Mucosa of descending colon (tissue), 3 donors: ENCODE data around the gene TMEM108. TPM values are rescaled to one million over a fixed set of nuclear protein-coding genes. Genes with fewer than 3 reads are reported as not detected.
A peak's percentile ranks its signal among the peaks of the same experiment; 100 is the strongest.

ENCODE experiments used
- ATAC-seq: fragments of 200-7000 bp; cut with Tn5 transposase; one replicate; pipeline ENCODE4 v1.9.1; 2020; ENCODE audit warnings: mild to moderate bottlenecking, moderate library complexity
- DNase-seq, 3 donors: peaks; one replicate each; pipeline ENCODE4 v3.0.0-alpha.2; 2020
- H3K36me3 ChIP-seq: fragments of 200-600 bp; one replicate; pipeline ENCODE4 v1.8.0; 2021; ENCODE audit warnings: low read depth, mild to moderate bottlenecking
- H3K4me1 ChIP-seq: fragments of 200-600 bp; one replicate; pipeline ENCODE4 v1.8.0; 2021; ENCODE audit warnings: low read depth, mild to moderate bottlenecking
- H3K4me3 ChIP-seq: fragments of 200-600 bp; one replicate; pipeline ENCODE4 v1.8.0; 2021; ENCODE audit warnings: mild to moderate bottlenecking
- H3K9me3 ChIP-seq: fragments of 200-600 bp; one replicate; pipeline ENCODE4 v1.8.0; 2021; ENCODE audit warnings: mild to moderate bottlenecking
- CTCF ChIP-seq: fragments of 200-600 bp; IDR thresholded peaks from one replicate; pipeline ENCODE4 v1.8.0; 2022; ENCODE audit warnings: antibody characterized with exemption, mild to moderate bottlenecking
- intact Hi-C, 2 donors: fragments of 100-400 bp; cut with DNase I in 1 of 2; cut with micrococcal nuclease in 1 of 2; formaldehyde crosslinking; loops; one replicate each; pipeline versions ENCODE4 v1.11.0 to v1.11.1; 2022; cut with DNase I, micrococcal nuclease
- total RNA-seq, 3 donors: library from RNA; stranded (reverse); fragmentation: NEBNext Ultra II Directional in 2 of 3; extraction: Animal tissue kit (Norgen Biotek cat#: 25700) in 2 of 3; gene quantifications; one replicate each; pipeline versions ENCODE4 v1.2.1 to v1.2.4, GENCODE V29; 2021 to 2023
- donor health status: DM: no; HTN: no; CAD: no; lungs with moderate emphysema.
- donor health status: DM: no; HTN: no; CAD: no.
- donor health status: DM: no; HTN: yes; CAD: no.

The TMEM108 gene
- total RNA-seq, 3 donors from 2014 or later = 0.72 to 3.4 (median 1.1) TPM

GRCh38 chr3:133414021-133414392, 375.8 kb downstream of the TMEM108 start:
- no peaks in the 10 kb centered on the region for H3K36me3 ChIP-seq
- H3K9me3 ChIP-seq = no peaks in the 10 kb centered on the region
- peaks cover 6% of the 10 kb centered on the region for H3K4me1 ChIP-seq
- no peak overlapping the region for H3K4me3 ChIP-seq
- ATAC-seq (no peak), DNase-seq (no peak)
- intact Hi-C loops = no loop called here
- TF ChIP-seq CTCF = no peak

GRCh38 chr3:133418361-133418760, 380.2 kb downstream of the TMEM108 start:
- no peak overlapping the region for H3K4me3 ChIP-seq
- H3K4me1 ChIP-seq = peaks cover 5% of the 10 kb centered on the region
- ATAC-seq = no peak
- no peak for TF ChIP-seq CTCF
- no peak for DNase-seq
- H3K36me3 ChIP-seq = no peaks in the 10 kb centered on the region
- intact Hi-C loops = no loop called here
- no peaks in the 10 kb centered on the region for H3K9me3 ChIP-seq

DNA sequence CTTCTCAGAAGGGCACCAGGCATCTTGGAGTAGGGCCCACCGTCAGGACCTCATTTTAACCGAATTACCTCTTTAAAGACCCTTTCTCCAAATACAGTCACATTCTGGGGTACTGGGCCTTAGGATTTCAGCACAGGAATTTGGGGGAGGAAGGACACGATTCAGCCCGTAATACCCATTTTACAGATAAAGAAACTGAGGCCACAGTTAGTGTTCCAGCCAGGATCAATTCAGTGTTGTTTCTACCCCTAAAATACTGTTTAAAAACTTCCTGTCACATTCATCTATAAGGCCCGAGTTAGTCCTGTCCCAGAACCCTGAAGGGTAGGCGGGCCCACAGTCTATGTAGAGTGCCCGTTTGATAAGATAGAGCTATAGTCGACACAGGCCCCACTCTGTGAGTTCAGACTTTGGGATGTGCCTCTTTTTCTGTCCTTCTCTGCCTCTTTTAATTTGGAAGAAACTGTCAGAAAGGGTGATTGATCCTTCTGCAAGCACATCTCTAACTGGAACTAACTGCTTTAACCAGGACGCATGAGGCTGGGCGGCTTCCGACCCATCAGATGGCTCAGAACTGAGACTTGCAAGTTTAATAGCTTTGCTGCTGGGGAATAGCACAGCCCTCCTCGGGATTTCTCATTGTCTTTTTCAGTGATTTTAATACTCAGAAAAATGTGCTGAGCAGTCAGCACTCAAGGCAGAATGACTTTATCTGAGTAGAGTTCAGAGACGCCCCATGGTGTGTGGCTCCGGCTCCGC, 381.1 kb downstream of the TMEM108 start:
- intact Hi-C loops = no loop called here
- ATAC-seq = no peak
- Histone ChIP-seq H3K9me3 (no peaks in the 10 kb centered on the region), H3K4me1 (peaks cover 4% of the 10 kb centered on the region), H3K36me3 (no peaks in the 10 kb centered on the region), H3K4me3 (no peak overlapping the region)
- no peak for TF ChIP-seq CTCF
- DNase-seq = no peak

GRCh38 chr3:133424937-133425869, 387.0 kb downstream of the TMEM108 start:
- ATAC-seq (peak; percentile 24), DNase-seq (no peak)
- no peaks in the 10 kb centered on the region for H3K9me3 ChIP-seq
- H3K4me3 ChIP-seq = no peak overlapping the region
- H3K36me3 ChIP-seq = no peaks in the 10 kb centered on the region
- no peak for TF ChIP-seq CTCF
- intact Hi-C loops = loop anchor here (5.0 to 10.0 kb wide), 3 partner anchors 390 to 700 kb away; partner anchors contain the start of genes NPHP3 (in 1 of the 2) and TMEM108 (in 1 of the 2)
- H3K4me1 ChIP-seq = peaks cover 4% of the 10 kb centered on the region

- H3K9me3 ChIP-seq = no peaks in the 10 kb centered on the region
- H3K4me3 ChIP-seq = no peak overlapping the region
- ATAC-seq = no peak
- TF ChIP-seq CTCF = no peak
- H3K36me3 ChIP-seq = no peaks in the 10 kb centered on the region
- H3K4me1 ChIP-seq = peaks cover 4% of the 10 kb centered on the region
- no peak for DNase-seq
- intact Hi-C loops = loop anchor here (10.0 kb wide), 2 partner anchors 391 to 701 kb away; partner anchors contain the start of genes NPHP3 (in 1 of the 2) and TMEM108 (in 1 of the 2)
Observed at GRCh38 chr3:133425898-133426297, 387.7 kb downstream of the TMEM108 start.
